ENCODE data around the gene UMPS.

The UMPS gene

DNA sequence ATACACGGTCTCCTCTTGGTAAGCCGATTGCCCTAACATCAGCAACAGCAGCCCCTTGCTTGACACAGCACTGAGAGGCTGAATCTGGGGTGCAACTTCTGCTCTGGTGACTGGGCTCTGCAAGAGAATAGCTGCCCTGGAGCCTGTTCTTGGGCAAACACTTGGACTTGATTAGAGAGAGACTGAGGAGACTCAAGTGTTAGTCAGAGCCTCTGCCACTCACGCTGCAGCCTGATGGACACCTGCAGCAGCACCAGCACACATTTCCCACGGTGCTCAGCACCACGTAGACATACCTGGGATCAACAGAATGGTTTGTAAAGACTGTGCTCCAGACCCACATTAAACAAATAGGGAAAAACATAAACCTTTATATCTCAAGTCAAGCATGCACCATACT, 35.8 kb upstream of the UMPS start:
- H3K9ac ChIP-seq = no peak overlapping the region
- H3K4me3 ChIP-seq = no peak overlapping the region
- H4K20me1 ChIP-seq = no peaks in the 10 kb centered on the region
- TF ChIP-seq Cebpa-rat (IDR thresholded peaks at IDR 0.05) = no peak
- no peaks in the 10 kb centered on the region for H3K27me3 ChIP-seq
- H3K9me3 ChIP-seq = no peaks in the 10 kb centered on the region
- H3K4me2 ChIP-seq = no peak overlapping the region
- no peak overlapping the region for H3K27ac ChIP-seq
- no peaks in the 10 kb centered on the region for H3K36me3 ChIP-seq
- H3K4me1 ChIP-seq = no peaks in the 10 kb centered on the region

DNA sequence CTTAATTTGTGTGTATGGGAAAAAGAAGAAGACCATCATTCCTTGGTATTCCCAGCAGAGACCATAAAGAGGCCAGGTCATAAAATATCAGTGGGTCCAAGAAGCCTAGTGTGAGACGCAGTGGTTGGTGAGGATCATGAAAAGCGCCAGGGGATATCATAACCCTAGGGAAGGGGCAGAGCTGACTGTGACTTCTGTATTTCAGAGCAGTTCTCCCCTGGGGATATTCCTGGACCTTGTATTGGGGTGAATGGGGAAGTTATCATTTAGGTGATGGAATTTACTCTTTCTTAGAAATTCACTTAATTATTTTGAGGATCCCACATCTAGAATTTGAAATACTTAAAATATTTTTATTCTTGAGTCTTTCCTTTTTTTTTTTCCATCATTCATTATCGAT, 34.9 kb upstream of the UMPS start:
- Histone ChIP-seq H3K36me3 (no peaks in the 10 kb centered on the region), H3K9me3 (no peaks in the 10 kb centered on the region), H3K27ac (no peak overlapping the region), H3K4me1 (no peaks in the 10 kb centered on the region), H3K4me3 (no peak overlapping the region), H4K20me1 (no peaks in the 10 kb centered on the region), H3K4me2 (no peak overlapping the region), H3K27me3 (no peaks in the 10 kb centered on the region), H3K9ac (no peak overlapping the region)
- no peak for TF ChIP-seq Cebpa-rat (IDR thresholded peaks at IDR 0.05)

DNA sequence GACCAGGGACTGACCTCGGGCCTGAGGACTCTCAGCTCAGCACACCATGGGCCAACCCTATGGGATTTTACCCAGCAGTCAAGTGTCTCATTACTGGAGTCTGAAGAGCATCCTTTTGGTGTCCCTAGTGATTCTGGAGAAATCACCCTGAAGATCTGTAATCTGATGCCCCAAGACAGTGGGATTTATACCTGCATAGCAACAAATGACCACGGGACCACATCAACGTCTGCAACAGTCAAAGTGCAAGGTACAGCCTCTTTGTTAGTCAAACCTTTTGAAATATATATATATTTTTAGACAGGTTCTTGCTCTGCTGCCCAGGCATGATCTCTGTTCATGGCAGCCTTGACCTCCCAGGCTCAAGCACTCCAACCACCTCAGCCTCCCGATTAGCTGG, 34.2 kb upstream of the UMPS start:
- no peak overlapping the region for H3K4me2 ChIP-seq
- no peak overlapping the region for H3K27ac ChIP-seq
- no peaks in the 10 kb centered on the region for H3K4me1 ChIP-seq
- no peaks in the 10 kb centered on the region for H3K9me3 ChIP-seq
- no peaks in the 10 kb centered on the region for H3K36me3 ChIP-seq
- H3K27me3 ChIP-seq = no peaks in the 10 kb centered on the region
- H3K4me3 ChIP-seq = no peak overlapping the region
- H4K20me1 ChIP-seq = no peaks in the 10 kb centered on the region
- no peak for TF ChIP-seq Cebpa-rat (IDR thresholded peaks at IDR 0.05)
- no peak overlapping the region for H3K9ac ChIP-seq

DNA sequence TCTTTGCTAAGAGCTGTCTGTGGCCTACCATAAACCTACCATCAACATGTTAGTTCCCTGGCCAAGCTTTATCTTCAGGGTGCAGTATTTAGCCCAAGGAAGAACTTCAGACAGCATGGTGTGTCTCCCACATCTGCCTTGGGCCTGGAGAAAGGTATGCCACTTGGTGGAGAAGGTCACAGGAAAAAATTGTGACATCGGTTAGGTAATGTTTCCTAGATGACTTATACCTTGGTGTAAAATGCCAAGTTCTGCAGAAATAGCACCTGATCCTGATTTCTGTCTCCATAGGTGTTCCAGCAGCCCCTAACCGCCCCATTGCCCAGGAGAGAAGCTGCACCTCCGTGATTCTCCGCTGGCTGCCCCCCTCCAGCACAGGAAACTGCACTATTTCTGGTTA, 33.0 kb upstream of the UMPS start:
- Histone ChIP-seq H3K4me1 (no peaks in the 10 kb centered on the region), H3K27ac (no peak overlapping the region), H4K20me1 (no peaks in the 10 kb centered on the region), H3K9ac (no peak overlapping the region), H3K9me3 (no peaks in the 10 kb centered on the region), H3K27me3 (no peaks in the 10 kb centered on the region), H3K4me3 (no peak overlapping the region), H3K4me2 (no peak overlapping the region), H3K36me3 (no peaks in the 10 kb centered on the region)
- TF ChIP-seq Cebpa-rat (IDR thresholded peaks at IDR 0.05) = no peak

DNA sequence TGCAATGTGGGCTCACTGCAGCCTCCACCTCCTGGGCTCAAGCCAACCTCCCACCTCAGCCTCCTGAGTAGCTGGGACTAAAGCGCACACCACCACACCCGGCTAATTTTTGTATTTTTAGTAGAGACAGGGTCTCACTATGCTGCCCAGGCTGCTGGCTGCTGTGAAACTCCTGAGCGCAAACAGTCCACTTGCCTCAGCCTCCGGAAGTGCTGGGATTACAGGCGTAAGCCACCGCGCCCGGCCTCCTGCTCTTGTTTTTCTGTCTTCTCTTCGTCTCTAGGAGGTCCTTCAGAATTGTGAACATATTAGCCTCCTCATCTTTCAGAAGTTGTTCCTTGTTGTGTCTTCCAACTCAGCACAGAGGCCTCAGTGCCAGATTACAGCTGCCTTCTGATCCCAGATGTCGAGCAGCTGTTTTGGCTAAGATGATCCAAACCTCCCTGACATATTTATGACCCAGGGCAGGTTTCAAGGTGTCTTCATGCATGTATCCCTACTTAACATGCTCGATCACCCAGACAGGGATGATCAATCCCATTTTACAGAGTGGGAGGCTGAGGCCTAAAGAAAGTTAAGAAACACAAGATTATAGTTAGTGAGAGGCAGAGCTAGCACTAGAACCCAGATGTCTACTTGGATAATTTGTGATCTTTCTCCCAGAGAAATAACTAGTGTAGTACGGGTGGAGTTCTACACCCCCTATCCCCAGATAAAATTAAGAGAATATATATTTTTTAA, 32.1 kb upstream of the UMPS start:
- H3K9me3 ChIP-seq = no peaks in the 10 kb centered on the region
- no peak overlapping the region for H3K9ac ChIP-seq
- H3K27me3 ChIP-seq = no peaks in the 10 kb centered on the region
- no peaks in the 10 kb centered on the region for H4K20me1 ChIP-seq
- H3K27ac ChIP-seq = no peak overlapping the region
- no peak overlapping the region for H3K4me2 ChIP-seq
- H3K36me3 ChIP-seq = no peaks in the 10 kb centered on the region
- no peak overlapping the region for H3K4me3 ChIP-seq
- H3K4me1 ChIP-seq = peaks cover 8% of the 10 kb centered on the region
- TF ChIP-seq Cebpa-rat (IDR thresholded peaks at IDR 0.05) = no peak

DNA sequence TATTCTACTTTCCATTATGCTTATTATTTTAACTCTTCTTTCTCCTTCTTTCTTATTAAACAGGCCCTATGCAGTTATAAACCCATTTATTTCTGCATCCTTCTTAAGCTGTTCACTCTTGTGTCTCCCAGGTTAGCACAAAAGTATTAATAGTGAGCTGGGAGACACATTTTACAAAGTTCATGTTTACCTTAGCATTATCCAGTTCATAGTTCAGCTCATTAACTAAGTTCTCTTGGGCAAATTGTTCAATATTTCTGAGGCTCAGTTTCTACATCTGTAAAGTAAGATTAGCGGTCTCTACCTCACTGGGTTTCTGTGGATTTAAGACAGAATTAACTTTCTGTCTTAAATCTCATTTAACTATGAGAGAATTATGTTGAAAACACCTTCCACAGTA, 31.2 kb upstream of the UMPS start:
- no peak overlapping the region for H3K4me3 ChIP-seq
- H3K9me3 ChIP-seq = no peaks in the 10 kb centered on the region
- no peaks in the 10 kb centered on the region for H3K27me3 ChIP-seq
- no peak overlapping the region for H3K9ac ChIP-seq
- H3K4me2 ChIP-seq = no peak overlapping the region
- no peaks in the 10 kb centered on the region for H3K36me3 ChIP-seq
- no peaks in the 10 kb centered on the region for H4K20me1 ChIP-seq
- TF ChIP-seq Cebpa-rat (IDR thresholded peaks at IDR 0.05) = no peak
- peaks cover 12% of the 10 kb centered on the region for H3K4me1 ChIP-seq
- H3K27ac ChIP-seq = no peak overlapping the region

- no peak for TF ChIP-seq Cebpa-rat (IDR thresholded peaks at IDR 0.05)
- peaks cover 12% of the 10 kb centered on the region for H3K4me1 ChIP-seq
- no peaks in the 10 kb centered on the region for H3K27me3 ChIP-seq
- H3K36me3 ChIP-seq = no peaks in the 10 kb centered on the region
- no peak overlapping the region for H3K4me2 ChIP-seq
- no peak overlapping the region for H3K4me3 ChIP-seq
- H3K27ac ChIP-seq = no peak overlapping the region
- H3K9me3 ChIP-seq = no peaks in the 10 kb centered on the region
- H3K9ac ChIP-seq = no peak overlapping the region
- no peaks in the 10 kb centered on the region for H4K20me1 ChIP-seq
Measured at GRCh38 chr3:124699686-124700396, 30.4 kb upstream of the UMPS start.

DNA sequence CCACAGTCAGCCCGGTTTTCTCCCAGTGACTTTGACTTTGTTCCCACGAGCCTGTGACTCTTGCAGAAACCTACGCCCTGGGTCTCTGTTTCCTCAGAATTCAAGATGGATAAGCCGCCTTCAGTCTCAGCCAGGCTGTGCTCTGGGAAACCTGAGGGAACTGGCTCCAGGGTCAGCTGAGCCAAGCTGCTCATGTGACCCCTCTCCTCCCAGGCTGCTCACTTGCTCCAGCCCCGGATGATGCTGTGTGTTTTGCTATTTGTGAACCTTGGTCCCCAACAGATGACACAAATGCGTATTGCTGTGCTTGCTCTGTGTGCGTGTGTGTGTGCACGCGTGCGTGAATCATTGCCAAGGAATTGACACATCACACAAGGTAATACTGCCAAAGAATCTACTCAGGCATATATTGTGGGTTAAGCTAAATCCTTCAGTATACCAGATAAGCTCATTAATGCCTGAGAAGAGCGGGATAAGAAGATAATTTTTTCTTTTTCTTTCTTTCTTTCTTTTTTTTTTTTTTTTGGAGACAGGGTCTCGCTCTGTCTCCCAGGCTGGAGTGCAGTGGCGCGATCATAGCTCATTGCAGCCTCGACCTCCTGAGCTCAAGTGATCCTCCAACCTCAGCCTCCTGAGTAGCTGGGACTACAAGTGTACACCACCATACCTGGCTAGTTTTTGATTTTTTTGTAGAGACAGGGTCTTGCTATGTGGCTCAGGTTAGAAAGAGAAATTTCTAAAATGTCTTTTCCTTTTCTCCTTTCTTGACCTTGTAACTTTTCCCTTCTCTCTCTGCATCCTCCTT, 29.2 kb upstream of the UMPS start:
- H3K4me2 ChIP-seq = no peak overlapping the region
- H3K36me3 ChIP-seq = no peaks in the 10 kb centered on the region
- no peak overlapping the region for H3K4me3 ChIP-seq
- H4K20me1 ChIP-seq = no peaks in the 10 kb centered on the region
- TF ChIP-seq Cebpa-rat (IDR thresholded peaks at IDR 0.05) = no peak
- peaks cover 21% of the 10 kb centered on the region for H3K4me1 ChIP-seq
- no peaks in the 10 kb centered on the region for H3K27me3 ChIP-seq
- no peaks in the 10 kb centered on the region for H3K9me3 ChIP-seq
- H3K9ac ChIP-seq = no peak overlapping the region
- no peak overlapping the region for H3K27ac ChIP-seq

DNA sequence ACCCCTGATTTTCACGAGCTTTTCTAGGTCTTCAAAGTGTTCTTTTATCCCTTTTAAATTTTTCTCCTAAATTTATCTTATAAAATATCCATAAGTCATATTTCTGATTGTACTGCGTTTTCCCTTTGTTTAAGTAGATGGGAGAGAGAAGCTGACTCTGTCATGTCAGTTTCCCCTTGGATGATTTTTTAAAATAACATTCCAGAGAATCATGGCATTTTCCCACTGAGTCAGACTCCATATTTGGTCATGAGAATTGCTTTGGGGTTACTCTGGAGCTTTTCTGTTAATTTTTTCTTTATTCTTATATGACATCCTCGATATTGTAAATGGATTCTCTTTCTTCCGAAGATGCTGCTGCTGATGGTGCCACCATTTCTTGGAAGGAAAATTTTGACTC, 28.6 kb upstream of the UMPS start:
- peaks cover 27% of the 10 kb centered on the region for H3K4me1 ChIP-seq
- H3K9ac ChIP-seq = no peak overlapping the region
- no peak overlapping the region for H3K4me3 ChIP-seq
- no peak for TF ChIP-seq Cebpa-rat (IDR thresholded peaks at IDR 0.05)
- H3K36me3 ChIP-seq = no peaks in the 10 kb centered on the region
- H3K27ac ChIP-seq = no peak overlapping the region
- no peak overlapping the region for H3K4me2 ChIP-seq
- no peaks in the 10 kb centered on the region for H3K9me3 ChIP-seq
- H3K27me3 ChIP-seq = no peaks in the 10 kb centered on the region
- H4K20me1 ChIP-seq = no peaks in the 10 kb centered on the region

DNA sequence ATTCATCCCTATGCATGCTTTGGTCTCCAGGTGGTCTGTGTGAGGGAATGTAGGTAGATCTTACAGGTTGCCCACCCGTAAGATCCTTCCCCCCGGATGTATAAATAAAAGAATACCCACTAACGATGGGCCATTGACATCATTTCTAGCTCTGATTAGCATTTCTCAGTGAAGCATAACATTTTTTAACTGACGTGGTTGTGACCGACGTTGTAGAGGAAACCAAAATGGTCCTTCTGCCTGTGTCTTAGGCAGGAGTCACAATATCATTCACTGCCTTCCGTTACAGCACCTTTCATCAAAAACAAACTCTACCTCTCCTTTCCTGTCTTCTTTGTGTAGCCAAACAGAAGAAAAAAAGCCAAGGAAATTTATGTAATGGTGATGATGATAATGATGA, 27.3 kb upstream of the UMPS start:
- no peaks in the 10 kb centered on the region for H3K9me3 ChIP-seq
- TF ChIP-seq Cebpa-rat (IDR thresholded peaks at IDR 0.05) = no peak
- H3K4me2 ChIP-seq = peak overlapping the region; percentile 46
- H3K4me1 ChIP-seq = peaks cover 40% of the 10 kb centered on the region
- no peaks in the 10 kb centered on the region for H3K27me3 ChIP-seq
- H3K36me3 ChIP-seq = no peaks in the 10 kb centered on the region
- no peak overlapping the region for H3K4me3 ChIP-seq
- H3K27ac ChIP-seq = no peak overlapping the region
- no peaks in the 10 kb centered on the region for H4K20me1 ChIP-seq
- H3K9ac ChIP-seq = no peak overlapping the region

Measured in BLaER1 (cell line).